ENCODE measurements around the gene KRT82.
"Not testable (repeated sequence)": the region's sequence is repeated elsewhere in the genome, so short reads cannot be mapped to it uniquely, and the experiment has no call there.

The KRT82 gene

GRCh38 chr12:52410589-52411248 is 4.6 kb upstream of the KRT82 start:
- not testable (repeated sequence) for DNase-seq

GRCh38 chr12:52407918-52408317 is 1.8 kb upstream of the KRT82 start:
- DNase-seq = no peak

- DNase-seq = no peak
Observed at GRCh38 chr12:52404951-52405350, 1.2 kb downstream of the KRT82 start.

- no peak for DNase-seq
Observed at GRCh38 chr12:52403561-52403960, 2.6 kb downstream of the KRT82 start.

GRCh38 chr12:52402873-52403540 is 3.1 kb downstream of the KRT82 start:
- DNase-seq = no peak

GRCh38 chr12:52402377-52402776 is 3.8 kb downstream of the KRT82 start:
- DNase-seq = no peak

- DNase-seq = no peak
Observed at GRCh38 chr12:52401926-52402325, 4.2 kb downstream of the KRT82 start.

- no peak for DNase-seq
Observed at GRCh38 chr12:52401526-52401925, 4.6 kb downstream of the KRT82 start.

- DNase-seq = no peak
Observed at GRCh38 chr12:52400906-52401305, 5.2 kb downstream of the KRT82 start.

- no peak for DNase-seq
Observed at GRCh38 chr12:52399756-52400155, 6.4 kb downstream of the KRT82 start.

GRCh38 chr12:52398176-52398575 is 8.0 kb downstream of the KRT82 start:
- DNase-seq = no peak

- no peak for DNase-seq
Observed at GRCh38 chr12:52396656-52397055, 9.5 kb downstream of the KRT82 start.

- DNase-seq = no peak
Observed at GRCh38 chr12:52395761-52396434, 10.2 kb downstream of the KRT82 start.

- DNase-seq = no peak
Observed at GRCh38 chr12:52394836-52395405, 11.2 kb downstream of the KRT82 start.

- DNase-seq = no peak
Observed at GRCh38 chr12:52392465-52393007, 13.6 kb downstream of the KRT82 start.

GRCh38 chr12:52391618-52392002 is 14.5 kb downstream of the KRT82 start:
- peak; percentile 23 for DNase-seq

- peak; percentile 40 for DNase-seq
Observed at GRCh38 chr12:52390739-52391617, 15.2 kb downstream of the KRT82 start.

GRCh38 chr12:52389313-52390207 is 16.6 kb downstream of the KRT82 start:
- DNase-seq = peak; percentile 47

- DNase-seq = no peak
Observed at GRCh38 chr12:52387859-52388258, 18.3 kb downstream of the KRT82 start.

GRCh38 chr12:52385226-52385702 is 20.9 kb downstream of the KRT82 start, which contains the start of gene KRT84:
Gene KRT84, minus strand, starts transcription at chr12:52385652. Its CDS starts 67 bp downstream, at chr12:52385585.
- no peak for DNase-seq

- no peak for DNase-seq
Observed at GRCh38 chr12:52383331-52383730, 22.8 kb downstream of the KRT82 start.
